ENCODE data around the gene KLRF1.
"Not testable (repeated sequence)": the region's sequence is repeated elsewhere in the genome, so short reads cannot be mapped to it uniquely, and the experiment has no call there.

Gene KLRF1

GRCh38 chr12:9872162-9872561, 44.9 kb downstream of the KLRF1 start:
- DNase-seq = no peak

- no peak for DNase-seq
Measured at GRCh38 chr12:9872742-9873141, 45.5 kb downstream of the KLRF1 start.

- not testable (repeated sequence) for DNase-seq
Measured at GRCh38 chr12:9876120-9876519, 48.8 kb downstream of the KLRF1 start.

- no peak for DNase-seq
Measured at GRCh38 chr12:9880532-9881078, 53.3 kb downstream of the KLRF1 start.

- DNase-seq = no peak
Measured at GRCh38 chr12:9881246-9881645, 54.0 kb downstream of the KLRF1 start, which contains the start of gene KLRF2. TSS of gene KLRF2 (plus strand) at chr12:9881489. CDS start at chr12:9881596, 107 bp downstream.

GRCh38 chr12:9881988-9882387, 54.7 kb downstream of the KLRF1 start:
- no peak for DNase-seq

GRCh38 chr12:9883175-9883574, 55.9 kb downstream of the KLRF1 start:
- no peak for DNase-seq

- DNase-seq = no peak
Measured at GRCh38 chr12:9888665-9889273, 61.5 kb downstream of the KLRF1 start.

Measured in DMS 273 treated with DMSO at 0.1 percent for 48 hours (cell line).